IgD-negative memory B cell (primary cell): ENCODE measurements around the gene AP1S2. TPM values are rescaled to one million over a fixed set of nuclear protein-coding genes. Genes with fewer than 3 reads are reported as not detected.
"Not testable (repeated sequence)": the region's sequence is repeated elsewhere in the genome, so short reads cannot be mapped to it uniquely, and the experiment has no call there.

ENCODE experiments used
- H3K27ac Mint-ChIP-seq, 3 donors: one replicate each; pipeline ENCODE4 v1.8.0; 2020 to 2022; ENCODE audit warnings: mild to moderate bottlenecking in 3 of 3, mixed read lengths in 3 of 3, moderate library complexity in 1 of 3
- H3K27me3 Mint-ChIP-seq: one replicate; pipeline ENCODE4 v1.8.0; 2021; ENCODE audit warnings: mixed read lengths
- H3K36me3 Mint-ChIP-seq: one replicate; pipeline ENCODE4 v1.8.0; 2020; ENCODE audit warnings: mild to moderate bottlenecking, mixed read lengths
- H3K4me1 Mint-ChIP-seq, 3 donors: one replicate each; pipeline ENCODE4 v1.8.0; 2020 to 2022; ENCODE audit warnings: mixed read lengths in 3 of 3, mild to moderate bottlenecking in 1 of 3
- H3K4me3 Mint-ChIP-seq, 4 donors: one replicate each; pipeline ENCODE4 v1.8.0; 2020 to 2022; ENCODE audit warnings: mild to moderate bottlenecking in 4 of 4, mixed read lengths in 4 of 4, moderate library complexity in 3 of 4
- H3K9me3 Mint-ChIP-seq, 3 donors: one replicate each; pipeline ENCODE4 v1.8.0; 2020 to 2021; ENCODE audit warnings: mixed read lengths in 3 of 3, mild to moderate bottlenecking in 1 of 3
- polyA plus RNA-seq: library from polyadenylated mRNA; unstranded; fragments of 300-500 nt; fragmentation: Illumina TruSeq; gene quantifications from one replicate; pipeline ENCODE4 v1.2.3, GENCODE V29; 2021

AP1S2 gene
- polyA plus RNA-seq, 1 donor from 2014 or later, result 80.7 TPM

- H3K27ac Mint-ChIP-seq, result no peak overlapping the region
- H3K4me3 Mint-ChIP-seq, result no peak overlapping the region
- peaks cover 7% of the 10 kb centered on the region for H3K36me3 Mint-ChIP-seq
- H3K27me3 Mint-ChIP-seq, result no peaks in the 10 kb centered on the region
- H3K4me1 Mint-ChIP-seq, result peaks cover 3 to 8% (median 5%) of the 10 kb centered on the region in 3 donors
- H3K9me3 Mint-ChIP-seq, result no peaks in the 10 kb centered on the region
Observed at GRCh38 chrX:15838017-15838416, 16.6 kb downstream of the AP1S2 start.

- Mint-ChIP-seq H3K27ac (no peak overlapping the region), H3K27me3 (no peaks in the 10 kb centered on the region), H3K4me3 (no peak overlapping the region), H3K4me1 (peaks cover 3 to 8% (median 6%) of the 10 kb centered on the region in 3 donors), H3K9me3 (no peaks in the 10 kb centered on the region), H3K36me3 (peaks cover 7% of the 10 kb centered on the region)
Observed at GRCh38 chrX:15834827-15835595, 19.6 kb downstream of the AP1S2 start.

- H3K27me3 Mint-ChIP-seq, result no peaks in the 10 kb centered on the region
- peaks cover 3 to 13% (median 11%) of the 10 kb centered on the region in 3 donors for H3K4me1 Mint-ChIP-seq
- H3K9me3 Mint-ChIP-seq, result no peaks in the 10 kb centered on the region
- peak overlapping the region in 1 of 3 donors; percentile 53 for H3K27ac Mint-ChIP-seq
- peak overlapping the region in 1 of 4 donors; percentile 1 for H3K4me3 Mint-ChIP-seq
- H3K36me3 Mint-ChIP-seq, result peaks cover 7% of the 10 kb centered on the region
Observed at GRCh38 chrX:15834053-15834452, 20.6 kb downstream of the AP1S2 start.

- not testable (repeated sequence) for H3K36me3 Mint-ChIP-seq, H3K27me3 Mint-ChIP-seq, H3K9me3 Mint-ChIP-seq, H3K4me3 Mint-ChIP-seq
- Mint-ChIP-seq H3K27ac (peak overlapping the region in 1 of 3 donors; percentile 23), H3K4me1 (peaks cover 3 to 13% (median 11%) of the 10 kb centered on the region in 3 donors)
Observed at GRCh38 chrX:15831347-15831746, 23.3 kb downstream of the AP1S2 start.

- no peaks in the 10 kb centered on the region for H3K9me3 Mint-ChIP-seq
- H3K4me3 Mint-ChIP-seq, result no peak overlapping the region
- peaks cover 3 to 11% (median 11%) of the 10 kb centered on the region in 3 donors for H3K4me1 Mint-ChIP-seq
- H3K36me3 Mint-ChIP-seq, result peaks cover 3% of the 10 kb centered on the region
- no peak overlapping the region for H3K27ac Mint-ChIP-seq
- no peaks in the 10 kb centered on the region for H3K27me3 Mint-ChIP-seq
Observed at GRCh38 chrX:15829217-15829616, 25.4 kb downstream of the AP1S2 start.

GRCh38 chrX:15825936-15826335, 28.7 kb downstream of the AP1S2 start:
- Mint-ChIP-seq H3K9me3 (no peaks in the 10 kb centered on the region), H3K4me1 (peaks cover 0 to 9% (median 5%) of the 10 kb centered on the region in 3 donors), H3K27me3 (no peaks in the 10 kb centered on the region), H3K27ac (peak overlapping the region in 2 of 3 donors; percentile 9 to 65), H3K4me3 (no peak overlapping the region), H3K36me3 (peaks cover 6% of the 10 kb centered on the region)

- Mint-ChIP-seq H3K4me3 (no peak overlapping the region), H3K36me3 (peaks cover 7% of the 10 kb centered on the region), H3K9me3 (no peaks in the 10 kb centered on the region), H3K27me3 (no peaks in the 10 kb centered on the region), H3K27ac (peak overlapping the region in 1 of 3 donors; percentile 31), H3K4me1 (peaks cover 0 to 3% (median 0%) of the 10 kb centered on the region in 3 donors)
Observed at GRCh38 chrX:15822922-15823321, 31.7 kb downstream of the AP1S2 start.

GRCh38 chrX:15820106-15821073, 34.2 kb downstream of the AP1S2 start:
- H3K9me3 Mint-ChIP-seq, result no peaks in the 10 kb centered on the region
- peaks cover 0 to 3% (median 0%) of the 10 kb centered on the region in 3 donors for H3K4me1 Mint-ChIP-seq
- H3K4me3 Mint-ChIP-seq, result no peak overlapping the region
- peak overlapping the region in 1 of 3 donors; percentile 67 for H3K27ac Mint-ChIP-seq
- H3K27me3 Mint-ChIP-seq, result no peaks in the 10 kb centered on the region
- H3K36me3 Mint-ChIP-seq, result peaks cover 7% of the 10 kb centered on the region

- H3K36me3 Mint-ChIP-seq, result peaks cover 7% of the 10 kb centered on the region
- H3K4me3 Mint-ChIP-seq, result no peak overlapping the region
- peak overlapping the region in 1 of 3 donors; percentile 87 for H3K27ac Mint-ChIP-seq
- H3K9me3 Mint-ChIP-seq, result no peaks in the 10 kb centered on the region
- no peaks in the 10 kb centered on the region for H3K27me3 Mint-ChIP-seq
- H3K4me1 Mint-ChIP-seq, result no peaks in the 10 kb centered on the region
Observed at GRCh38 chrX:15816886-15817285, 37.7 kb downstream of the AP1S2 start.

GRCh38 chrX:15816438-15816809, 38.2 kb downstream of the AP1S2 start:
- H3K27me3 Mint-ChIP-seq, result no peaks in the 10 kb centered on the region
- no peaks in the 10 kb centered on the region for H3K9me3 Mint-ChIP-seq
- H3K36me3 Mint-ChIP-seq, result peaks cover 5% of the 10 kb centered on the region
- peak overlapping the region in 2 of 3 donors; percentile 23 to 87 for H3K27ac Mint-ChIP-seq
- no peaks in the 10 kb centered on the region for H3K4me1 Mint-ChIP-seq
- no peak overlapping the region for H3K4me3 Mint-ChIP-seq

GRCh38 chrX:15815779-15816437, 38.7 kb downstream of the AP1S2 start:
- Mint-ChIP-seq H3K36me3 (peaks cover 4% of the 10 kb centered on the region), H3K4me3 (no peak overlapping the region), H3K4me1 (no peaks in the 10 kb centered on the region), H3K27ac (peak overlapping the region in 1 of 3 donors; percentile 23), H3K27me3 (no peaks in the 10 kb centered on the region), H3K9me3 (no peaks in the 10 kb centered on the region)

GRCh38 chrX:15814771-15815365, 39.7 kb downstream of the AP1S2 start:
- H3K36me3 Mint-ChIP-seq, result no peaks in the 10 kb centered on the region
- H3K27ac Mint-ChIP-seq, result no peak overlapping the region
- no peak overlapping the region for H3K4me3 Mint-ChIP-seq
- no peaks in the 10 kb centered on the region for H3K27me3 Mint-ChIP-seq
- H3K9me3 Mint-ChIP-seq, result no peaks in the 10 kb centered on the region
- H3K4me1 Mint-ChIP-seq, result no peaks in the 10 kb centered on the region

- Mint-ChIP-seq H3K9me3 (no peaks in the 10 kb centered on the region), H3K27me3 (no peaks in the 10 kb centered on the region), H3K4me3 (no peak overlapping the region), H3K4me1 (no peaks in the 10 kb centered on the region), H3K27ac (peak overlapping the region in 1 of 3 donors; percentile 41), H3K36me3 (no peaks in the 10 kb centered on the region)
Observed at GRCh38 chrX:15813416-15813815, 41.2 kb downstream of the AP1S2 start.

- no peaks in the 10 kb centered on the region for H3K36me3 Mint-ChIP-seq
- no peak overlapping the region for H3K4me3 Mint-ChIP-seq
- no peaks in the 10 kb centered on the region for H3K9me3 Mint-ChIP-seq
- no peaks in the 10 kb centered on the region for H3K4me1 Mint-ChIP-seq
- H3K27ac Mint-ChIP-seq, result peak overlapping the region in 1 of 3 donors; percentile 78
- H3K27me3 Mint-ChIP-seq, result no peaks in the 10 kb centered on the region
Observed at GRCh38 chrX:15812192-15812938, 42.2 kb downstream of the AP1S2 start.
